Stomach (tissue), 9 donors: ENCODE measurements around the gene ZNF511. TPM values are rescaled to one million over a fixed set of nuclear protein-coding genes. Genes with fewer than 3 reads are reported as not detected.

Experiments
- DNase-seq, 2 donors: peaks; one replicate each; pipeline versions ENCODE4 v3.0.0 to v3.0.0-alpha.2; 2013 to 2019
- H3K27ac ChIP-seq, 5 donors: fragments of 200-600 bp in 4 of 5; sonication (generic) in 4 of 5; one replicate each; pipeline ENCODE4 v1.5.1; 2013 to 2019; ENCODE audit warnings: mild to moderate bottlenecking in 1 of 5, moderate library complexity in 1 of 5
- H3K27me3 ChIP-seq, 3 donors: fragments of 200-600 bp; sonication (generic); one replicate each; pipeline ENCODE4 v1.5.1; 2017 to 2019; ENCODE audit warnings: mixed run types in 1 of 3
- H3K36me3 ChIP-seq, 4 donors: fragments of 200-600 bp; sonication (generic); 1 replicate in 3 of 4; 2 replicates in 1 of 4; pipeline ENCODE4 v1.5.1; 2016 to 2019
- H3K4me1 ChIP-seq, 4 donors: fragments of 200-600 bp; sonication (generic); one replicate each; pipeline ENCODE4 v1.5.1; 2016 to 2019
- H3K4me3 ChIP-seq, 4 donors: fragments of 200-600 bp; sonication (generic) in 3 of 4; one replicate each; pipeline ENCODE4 v1.5.1; 2016 to 2019; ENCODE audit warnings: mild to moderate bottlenecking in 1 of 4
- H3K9me3 ChIP-seq, 4 donors: fragments of 200-600 bp; sonication (generic); one replicate each; pipeline ENCODE4 v1.5.1; 2016 to 2019
- EP300 ChIP-seq: sonication (generic); formaldehyde crosslinking; IDR thresholded peaks from one replicate; pipeline ENCODE4 v1.6.1; 2017; ENCODE audit warnings: antibody characterized with exemption
- POLR2A ChIP-seq, 4 donors: fragments of 450-650 bp; IDR thresholded peaks; one replicate each; pipeline ENCODE4 v1.6.1; 2016; ENCODE audit warnings: antibody characterized with exemption in 4 of 4, control low read depth in 2 of 4, mild to moderate bottlenecking in 1 of 4, moderate library complexity in 1 of 4
- POLR2AphosphoS5 ChIP-seq, 3 donors: sonication (generic); formaldehyde crosslinking; IDR thresholded peaks; one replicate each; pipeline ENCODE4 v1.6.1; 2016; ENCODE audit warnings: antibody characterized with exemption in 3 of 3
- WGBS, 5 donors: extraction: QIAGEN DNeasy Blood & Tissue Kit in 3 of 5; methylation state at CpG; one replicate each; pipeline versions ENCODE4 v1.1.5 to v1.1.7; 2013 to 2018; 5-methylcytosine and 5-hydroxymethylcytosine counted together
- intact Hi-C: fragments of 100-400 bp; cut with DNase I; formaldehyde crosslinking; loops from one replicate; pipeline ENCODE4 v1.15.1; 2023; ENCODE audit warnings: low total_unique reads
- polyA plus RNA-seq, 3 donors: library from polyadenylated mRNA; stranded (reverse); fragments of 200-250 nt; gene quantifications; one replicate each; pipeline ENCODE4 v1.2.3, GENCODE V29; 2013
- total RNA-seq, 5 donors: library from RNA; depleted of rRNA; stranded (reverse); fragments of >200 nt; gene quantifications; one replicate each; pipeline versions ENCODE4 v1.1.0 to v1.2.3, GENCODE V29; 2014 to 2016
- TF ChIP-seq, protein P1 (sequence below), 7 experiments: fragments of 450-650 bp in 4 of 7; fragments of 200-600 bp in 3 of 7; sonication (generic) in 3 of 7; IDR thresholded peaks; one replicate each; pipeline ENCODE4 v1.5.1; 2016 to 2019; ENCODE audit warnings: antibody characterized with exemption in 7 of 7, control low read depth in 2 of 7, mild to moderate bottlenecking in 1 of 7
- donor health status: healthy with polysubstance abuse.
- donor health status: Bipolar disorder and iron deficiency.
- donor health status: healthy.

Gene ZNF511
- total and polyA plus RNA-seq, 8 donors, result 12.7 to 82.1 (median 55.9) TPM

GRCh38 chr10:133326745-133327650, 18.3 kb downstream of the ZNF511 start:
- no peak for TF ChIP-seq EP300
- TF ChIP-seq POLR2A (IDR thresholded peaks at IDR 0.05), result no peak
- TF ChIP-seq, protein P1, sequence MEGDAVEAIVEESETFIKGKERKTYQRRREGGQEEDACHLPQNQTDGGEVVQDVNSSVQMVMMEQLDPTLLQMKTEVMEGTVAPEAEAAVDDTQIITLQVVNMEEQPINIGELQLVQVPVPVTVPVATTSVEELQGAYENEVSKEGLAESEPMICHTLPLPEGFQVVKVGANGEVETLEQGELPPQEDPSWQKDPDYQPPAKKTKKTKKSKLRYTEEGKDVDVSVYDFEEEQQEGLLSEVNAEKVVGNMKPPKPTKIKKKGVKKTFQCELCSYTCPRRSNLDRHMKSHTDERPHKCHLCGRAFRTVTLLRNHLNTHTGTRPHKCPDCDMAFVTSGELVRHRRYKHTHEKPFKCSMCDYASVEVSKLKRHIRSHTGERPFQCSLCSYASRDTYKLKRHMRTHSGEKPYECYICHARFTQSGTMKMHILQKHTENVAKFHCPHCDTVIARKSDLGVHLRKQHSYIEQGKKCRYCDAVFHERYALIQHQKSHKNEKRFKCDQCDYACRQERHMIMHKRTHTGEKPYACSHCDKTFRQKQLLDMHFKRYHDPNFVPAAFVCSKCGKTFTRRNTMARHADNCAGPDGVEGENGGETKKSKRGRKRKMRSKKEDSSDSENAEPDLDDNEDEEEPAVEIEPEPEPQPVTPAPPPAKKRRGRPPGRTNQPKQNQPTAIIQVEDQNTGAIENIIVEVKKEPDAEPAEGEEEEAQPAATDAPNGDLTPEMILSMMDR (IDR thresholded peaks at IDR 0.05), result no peak
- TF ChIP-seq POLR2AphosphoS5 (IDR thresholded peaks at IDR 0.05), result no peak
- Histone ChIP-seq H3K4me1 (peaks cover 32 to 36% (median 33%) of the 10 kb centered on the region in 4 donors), H3K27me3 (peaks cover 8 to 78% (median 58%) of the 10 kb centered on the region in 3 donors), H3K4me3 (no peak overlapping the region), H3K36me3 (no peaks in the 10 kb centered on the region), H3K9me3 (no peaks in the 10 kb centered on the region), H3K27ac (no peak overlapping the region)
- 19 to 28% (median 26%) methylated on average over 15 to 28 of the region's 28 CpGs for WGBS, 5 donors
- no peak for DNase-seq
- intact Hi-C loops, result no loop called here

- no peaks in the 10 kb centered on the region for H3K36me3 ChIP-seq
These were observed 19.1 kb downstream of the ZNF511 start for GRCh38 chr10:133327651-133328357.

GRCh38 chr10:133328358-133329343, 19.9 kb downstream of the ZNF511 start:
- H3K27ac ChIP-seq, result no peak overlapping the region
- peaks cover 32 to 36% (median 33%) of the 10 kb centered on the region in 4 donors for H3K4me1 ChIP-seq
- TF ChIP-seq EP300 (no peak), POLR2A (IDR thresholded peaks at IDR 0.05) (no peak), POLR2AphosphoS5 (IDR thresholded peaks at IDR 0.05) (no peak)
- TF ChIP-seq, protein P1 (IDR thresholded peaks at IDR 0.05), result no peak
- WGBS, 5 donors, result 69 to 79% (median 72%) methylated on average over 10 to 15 of the region's 15 CpGs
- no peak overlapping the region for H3K4me3 ChIP-seq
- no peaks in the 10 kb centered on the region for H3K9me3 ChIP-seq
- H3K27me3 ChIP-seq, result peaks cover 10 to 93% (median 66%) of the 10 kb centered on the region in 3 donors
- H3K36me3 ChIP-seq, result no peaks in the 10 kb centered on the region
- DNase-seq, result no peak
- intact Hi-C loops, result no loop called here

More at GRCh38 chr10:133327651-133328357, 19.1 kb downstream of the ZNF511 start:
- peaks cover 10 to 86% (median 64%) of the 10 kb centered on the region in 3 donors for H3K27me3 ChIP-seq
- 25 to 43% (median 37%) methylated on average over 6 to 12 of the region's 12 CpGs for WGBS, 5 donors
- peaks cover 32 to 36% (median 33%) of the 10 kb centered on the region in 4 donors for H3K4me1 ChIP-seq
- no peak for DNase-seq
- no peaks in the 10 kb centered on the region for H3K9me3 ChIP-seq
- H3K27ac ChIP-seq, result no peak overlapping the region
- no peak overlapping the region for H3K4me3 ChIP-seq
- intact Hi-C loops, result no loop called here
- TF ChIP-seq, protein P1 (IDR thresholded peaks at IDR 0.05), result no peak
- TF ChIP-seq EP300 (no peak), POLR2A (IDR thresholded peaks at IDR 0.05) (no peak), POLR2AphosphoS5 (IDR thresholded peaks at IDR 0.05) (no peak)
